B cell (primary cell): ENCODE results near the gene PDGFA. TPM values are rescaled to one million over a fixed set of nuclear protein-coding genes. Genes with fewer than 3 reads are reported as not detected.

ENCODE experiments used
- ATAC-seq: fragments of 200-7000 bp; cut with Tn5 transposase; one replicate; pipeline ENCODE4 v1.10.0; 2021; ENCODE audit warnings: low read depth, mild to moderate bottlenecking, moderate number of reproducible peaks, moderate library complexity
- CTCF ChIA-PET: fragments of 350-600 bp; sonication (Branson Sonifier 250); formaldehyde crosslinking; loops from one replicate; lab custom pipeline; 2021; ENCODE audit warnings: antibody characterized with exemption, inconsistent platforms; lab: Charles Lee
- POLR2A ChIA-PET: fragments of 350-600 bp; sonication (Branson Sonifier 250); formaldehyde crosslinking; loops from one replicate; lab custom pipeline; 2021; ENCODE audit warnings: antibody characterized with exemption; lab: Charles Lee
- DNase-seq: peaks from one replicate; pipeline ENCODE4 v3.0.0; 2013
- H2AFZ ChIP-seq: 2 replicates; pipeline ENCODE4 v1.6.1; 2012; ENCODE audit warnings: mild to moderate bottlenecking, low read depth, low read length; ENCODE audit not compliant: insufficient read depth, poor library complexity, severe bottlenecking
- H3K27ac ChIP-seq, 2 donors: 1 replicate in 1 of 2; 2 replicates in 1 of 2; pipeline ENCODE4 v1.5.1; 2012 to 2013; ENCODE audit warnings: low read length in 2 of 2, mild to moderate bottlenecking in 2 of 2, moderate library complexity in 1 of 2
- H3K27me3 ChIP-seq, 4 experiments: fragments of 200-600 bp in 1 of 4; sonication (generic) in 1 of 4; replicated peaks in 1 of 4; 1 replicate in 2 of 4; 2 replicates in 2 of 4; pipeline versions ENCODE4 v1.6.1 to v1.7.0; 2013 to 2016; ENCODE audit warnings: low read length in 3 of 4, mild to moderate bottlenecking in 2 of 4, mixed read lengths in 1 of 4, moderate library complexity in 1 of 4; ENCODE audit not compliant: insufficient read depth in 4 of 4, control insufficient read depth in 3 of 4; ENCODE audit errors: control extremely low read depth in 1 of 4
- H3K36me3 ChIP-seq, 2 experiments: replicated peaks in 1 of 2; 1 replicate in 1 of 2; 2 replicates in 1 of 2; pipeline versions ENCODE4 v1.6.1 to v1.7.1; 2013; ENCODE audit warnings: low read length in 1 of 2; ENCODE audit not compliant: insufficient read depth in 2 of 2, control insufficient read depth in 1 of 2; ENCODE audit errors: control extremely low read depth in 1 of 2, extremely low read depth in 1 of 2
- H3K4me1 ChIP-seq, 2 donors: fragments of 200-600 bp in 1 of 2; sonication (generic) in 1 of 2; 1 replicate in 1 of 2; 2 replicates in 1 of 2; pipeline versions ENCODE4 v1.5.1 to v1.6.1; 2013 to 2017; ENCODE audit warnings: low read length in 2 of 2; ENCODE audit not compliant: control insufficient read depth in 2 of 2, insufficient read depth in 2 of 2
- H3K4me2 ChIP-seq: replicated peaks from 2 replicates; pipeline ENCODE3; 2012; ENCODE audit warnings: mild to moderate bottlenecking, low read depth, low read length; ENCODE audit not compliant: poor library complexity, severe bottlenecking
- H3K4me3 ChIP-seq, 5 experiments: fragments of 200-600 bp in 1 of 5; sonication (generic) in 1 of 5; 1 replicate in 3 of 5; 2 replicates in 2 of 5; pipeline versions ENCODE4 v1.5.1 to v1.7.0; 2011 to 2016; ENCODE audit warnings: low read length in 4 of 5, mild to moderate bottlenecking in 4 of 5, low read depth in 2 of 5, control low read depth in 1 of 5, moderate library complexity in 1 of 5; ENCODE audit not compliant: insufficient read depth in 1 of 5; ENCODE audit errors: control extremely low read depth in 1 of 5, extremely low read depth in 1 of 5
- H3K79me2 ChIP-seq: fragments of 200-600 bp; sonication (generic); one replicate; pipeline ENCODE4 v1.6.0; 2016; ENCODE audit warnings: low read length; ENCODE audit not compliant: control insufficient read depth, insufficient read depth
- H3K9ac ChIP-seq: fragments of 200-600 bp; sonication (generic); 2 replicates; pipeline ENCODE4 v1.6.1; 2017; ENCODE audit warnings: mild to moderate bottlenecking, low read length, moderate library complexity
- H3K9me3 ChIP-seq, 3 donors: one replicate each; pipeline versions ENCODE4 v1.6.1 to v1.7.1; 2013; ENCODE audit warnings: low read length in 2 of 3; ENCODE audit not compliant: control insufficient read depth in 2 of 3, insufficient read depth in 1 of 3; ENCODE audit errors: control extremely low read depth in 1 of 3
- H4K20me1 ChIP-seq: 2 replicates; pipeline ENCODE4 v1.6.0; 2012; ENCODE audit warnings: mild to moderate bottlenecking, low read length; ENCODE audit not compliant: insufficient read depth, control insufficient read depth, poor library complexity, severe bottlenecking
- H3K27ac Mint-ChIP-seq: one replicate; pipeline ENCODE4 v1.8.0; 2021; ENCODE audit warnings: mixed read lengths
- H3K27me3 Mint-ChIP-seq: one replicate; pipeline ENCODE4 v1.8.0; 2021; ENCODE audit warnings: mixed read lengths
- H3K4me1 Mint-ChIP-seq: one replicate; pipeline ENCODE4 v1.8.0; 2021; ENCODE audit warnings: mixed read lengths
- H3K4me3 Mint-ChIP-seq: one replicate; pipeline ENCODE4 v1.8.0; 2021; ENCODE audit warnings: mixed read lengths
- H3K9me3 Mint-ChIP-seq: one replicate; pipeline ENCODE4 v1.8.0; 2022; ENCODE audit warnings: mixed read lengths; ENCODE audit not compliant: insufficient read depth
- EZH2 ChIP-seq: IDR thresholded peaks from 2 replicates; pipeline ENCODE4 v1.6.1; 2012; ENCODE audit warnings: borderline replicate concordance, low read depth, mild to moderate bottlenecking, moderate library complexity, low read length; ENCODE audit not compliant: insufficient read depth, poor library complexity, severe bottlenecking
- WGBS: methylation state at CpG from one replicate; pipeline ENCODE4 v1.1.5; 2013; ENCODE audit warnings: missing lambda C conversion rate; ENCODE audit not compliant: insufficient coverage; 5-methylcytosine and 5-hydroxymethylcytosine counted together
- intact Hi-C: fragments of 100-400 bp; cut with micrococcal nuclease; formaldehyde crosslinking; loops from one replicate; pipeline ENCODE4 v1.10.0; 2022
- polyA plus RNA-seq: library from polyadenylated mRNA; depleted of rRNA; stranded (reverse); fragments of >200 nt; gene quantifications from 2 replicates; pipeline ENCODE4 v1.2.3, GENCODE V29; 2012
- total RNA-seq, 2 donors: library from RNA; stranded (reverse); fragments of 120-200 nt in 1 of 2; gene quantifications; 1 replicate in 1 of 2; 2 replicates in 1 of 2; pipeline versions ENCODE4 v1.2.3 to v1.2.4, GENCODE V29; 2013 to 2022
- TF ChIP-seq, protein P1 (sequence below): fragments of 200-600 bp; IDR thresholded peaks from one replicate; pipeline ENCODE4 v1.8.0; 2022; ENCODE audit warnings: antibody characterized with exemption, mild to moderate bottlenecking

PDGFA gene
- total and polyA plus RNA-seq, 2 donors (not counting 1 experiment from before 2014, with no cell fraction given), result 0.36 to 1.5 TPM

DNA sequence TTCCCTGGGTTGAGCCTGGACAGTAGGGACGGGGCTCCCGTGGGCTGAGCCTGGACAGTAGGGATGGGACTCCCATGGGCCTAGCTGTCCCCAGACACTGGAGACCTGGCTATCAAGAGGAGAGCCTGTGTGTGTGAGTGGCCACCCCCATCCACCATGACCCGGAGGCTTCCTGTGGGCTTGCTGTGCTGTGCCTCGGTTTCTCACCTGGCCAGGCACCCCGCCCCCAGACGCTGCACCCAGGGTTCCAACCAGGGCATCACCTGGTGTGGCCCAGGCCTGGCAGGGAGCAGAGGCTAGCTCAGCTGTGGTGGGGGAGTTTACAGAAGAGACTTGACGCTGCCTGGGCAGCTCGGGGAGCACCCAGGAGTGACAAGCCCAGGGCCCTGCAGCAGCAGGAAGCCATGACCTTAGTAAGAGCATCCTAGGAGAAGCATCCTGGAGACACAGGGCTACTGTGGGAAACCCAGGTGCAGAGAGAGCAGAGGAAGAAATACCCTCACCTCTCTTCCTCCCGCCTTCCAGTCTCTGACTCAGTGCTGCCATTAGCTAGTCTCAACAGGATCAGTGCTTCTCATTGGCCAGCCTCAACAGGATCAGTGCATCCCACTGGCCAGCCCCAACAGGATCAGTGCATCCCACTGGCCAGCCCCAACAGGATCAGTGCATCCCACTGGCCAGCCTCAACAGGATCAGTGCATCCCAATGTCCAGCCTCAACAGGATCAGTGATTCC, 61.0 kb downstream of the PDGFA start:
- ChIA-PET POLR2A (no interaction called here), CTCF (no interaction called here)
- Histone ChIP-seq H3K36me3 (no peaks in the 10 kb centered on the region), H3K4me2 (no peak overlapping the region), H4K20me1 (no peaks in the 10 kb centered on the region), H3K79me2 (no peaks in the 10 kb centered on the region), H3K4me3 (no peak overlapping the region), H3K27me3 (peaks cover 0 to 3% (median 0%) of the 10 kb centered on the region in 4 experiments), H3K27ac (no peak overlapping the region), H3K9ac (no peak overlapping the region), H3K4me1 (no peaks in the 10 kb centered on the region), H3K9me3 (peaks cover 0 to 3% (median 0%) of the 10 kb centered on the region in 3 donors), H2AFZ (no peak overlapping the region)
- H3K27me3 Mint-ChIP-seq, result peaks cover 3% of the 10 kb centered on the region
- DNase-seq (no peak), ATAC-seq (no peak)
- intact Hi-C loops, result no loop called here
- H3K27ac Mint-ChIP-seq, result no peak overlapping the region
- no peak for TF ChIP-seq EZH2
- TF ChIP-seq, protein P1, sequence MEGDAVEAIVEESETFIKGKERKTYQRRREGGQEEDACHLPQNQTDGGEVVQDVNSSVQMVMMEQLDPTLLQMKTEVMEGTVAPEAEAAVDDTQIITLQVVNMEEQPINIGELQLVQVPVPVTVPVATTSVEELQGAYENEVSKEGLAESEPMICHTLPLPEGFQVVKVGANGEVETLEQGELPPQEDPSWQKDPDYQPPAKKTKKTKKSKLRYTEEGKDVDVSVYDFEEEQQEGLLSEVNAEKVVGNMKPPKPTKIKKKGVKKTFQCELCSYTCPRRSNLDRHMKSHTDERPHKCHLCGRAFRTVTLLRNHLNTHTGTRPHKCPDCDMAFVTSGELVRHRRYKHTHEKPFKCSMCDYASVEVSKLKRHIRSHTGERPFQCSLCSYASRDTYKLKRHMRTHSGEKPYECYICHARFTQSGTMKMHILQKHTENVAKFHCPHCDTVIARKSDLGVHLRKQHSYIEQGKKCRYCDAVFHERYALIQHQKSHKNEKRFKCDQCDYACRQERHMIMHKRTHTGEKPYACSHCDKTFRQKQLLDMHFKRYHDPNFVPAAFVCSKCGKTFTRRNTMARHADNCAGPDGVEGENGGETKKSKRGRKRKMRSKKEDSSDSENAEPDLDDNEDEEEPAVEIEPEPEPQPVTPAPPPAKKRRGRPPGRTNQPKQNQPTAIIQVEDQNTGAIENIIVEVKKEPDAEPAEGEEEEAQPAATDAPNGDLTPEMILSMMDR, result no peak
- H3K4me3 Mint-ChIP-seq, result no peak overlapping the region
- H3K9me3 Mint-ChIP-seq, result no peaks in the 10 kb centered on the region
- no peaks in the 10 kb centered on the region for H3K4me1 Mint-ChIP-seq
- 98% methylated on average over 5 of the region's 9 CpGs for WGBS

- intact Hi-C loops, result no loop called here
Measured at GRCh38 chr7:457814-458510, 61.7 kb downstream of the PDGFA start.

More at GRCh38 chr7:457814-458510, 61.7 kb downstream of the PDGFA start:
- H4K20me1 ChIP-seq, result no peaks in the 10 kb centered on the region
- no peak overlapping the region for H2AFZ ChIP-seq
- 92% methylated on average over 24 of the region's 30 CpGs for WGBS
- Mint-ChIP-seq H3K27ac (no peak overlapping the region), H3K4me3 (no peak overlapping the region), H3K4me1 (no peaks in the 10 kb centered on the region), H3K9me3 (no peaks in the 10 kb centered on the region), H3K27me3 (peaks cover 3% of the 10 kb centered on the region)
- ATAC-seq (no peak), DNase-seq (no peak)
- ChIA-PET CTCF (no interaction called here), POLR2A (no interaction called here)
- no peaks in the 10 kb centered on the region for H3K4me1 ChIP-seq
- no peak overlapping the region for H3K27ac ChIP-seq
- no peaks in the 10 kb centered on the region for H3K79me2 ChIP-seq
- H3K36me3 ChIP-seq, result no peaks in the 10 kb centered on the region
- H3K9me3 ChIP-seq, result peaks cover 0 to 3% (median 0%) of the 10 kb centered on the region in 3 donors
- H3K27me3 ChIP-seq, result peaks cover 0 to 8% (median 2%) of the 10 kb centered on the region in 4 experiments
- H3K4me2 ChIP-seq, result no peak overlapping the region
- H3K4me3 ChIP-seq, result no peak overlapping the region
- TF ChIP-seq, protein P1, result no peak
- no peak for TF ChIP-seq EZH2
- H3K9ac ChIP-seq, result no peak overlapping the region
